ENCODE data around the gene ESRRB.

The ESRRB gene

GRCh38 chr14:76498463-76498935 lies 122.6 kb downstream of the ESRRB start:
- no peak for TF ChIP-seq TAF1 (IDR thresholded peaks at IDR 0.05; ENCODE audit: low read depth)

GRCh38 chr14:76498976-76499375 lies 123.0 kb downstream of the ESRRB start:
- TF ChIP-seq FOXM1 (IDR thresholded peaks at IDR 0.05; ENCODE audit: borderline replicate concordance, low read depth) (no peak), TCF12 (IDR thresholded peaks at IDR 0.05; ENCODE audit: low read depth) (no peak), CREB1 (IDR thresholded peaks at IDR 0.05; ENCODE audit: low read depth) (no peak), RAD21 (IDR thresholded peaks at IDR 0.05; ENCODE audit: low read depth) (no peak), CEBPB (IDR thresholded peaks at IDR 0.05) (no peak), TAF1 (IDR thresholded peaks at IDR 0.05; ENCODE audit: low read depth) (no peak), REST (IDR thresholded peaks at IDR 0.05; ENCODE audit: low read depth) (no peak), EP300 (IDR thresholded peaks at IDR 0.05; ENCODE audit: borderline replicate concordance) (no peak), MAX (IDR thresholded peaks at IDR 0.05) (no peak), TEAD4 (IDR thresholded peaks at IDR 0.05) (no peak), YY1 (IDR thresholded peaks at IDR 0.05; ENCODE audit: low read depth) (no peak)

- TF ChIP-seq REST (IDR thresholded peaks at IDR 0.05; ENCODE audit: low read depth) (no peak), TAF1 (IDR thresholded peaks at IDR 0.05; ENCODE audit: low read depth) (no peak), RAD21 (IDR thresholded peaks at IDR 0.05; ENCODE audit: low read depth) (no peak), YY1 (IDR thresholded peaks at IDR 0.05; ENCODE audit: low read depth) (no peak), USF1 (IDR thresholded peaks at IDR 0.05) (no peak), FOXM1 (IDR thresholded peaks at IDR 0.05; ENCODE audit: borderline replicate concordance, low read depth) (no peak), TEAD4 (IDR thresholded peaks at IDR 0.05) (no peak), MAX (IDR thresholded peaks at IDR 0.05) (no peak), EGR1 (IDR thresholded peaks at IDR 0.05) (no peak), CREB1 (IDR thresholded peaks at IDR 0.05; ENCODE audit: low read depth) (no peak), EP300 (IDR thresholded peaks at IDR 0.05; ENCODE audit: borderline replicate concordance) (no peak), NFIC (IDR thresholded peaks at IDR 0.05) (no peak), TCF12 (IDR thresholded peaks at IDR 0.05; ENCODE audit: low read depth) (no peak), ZBTB7A (IDR thresholded peaks at IDR 0.05; ENCODE audit: low read depth) (no peak), CEBPB (IDR thresholded peaks at IDR 0.05) (no peak)
These were observed 123.5 kb downstream of the ESRRB start for GRCh38 chr14:76499399-76499798.

GRCh38 chr14:76500011-76500410 lies 124.1 kb downstream of the ESRRB start:
- no peak for TF ChIP-seq EP300 (IDR thresholded peaks at IDR 0.05; ENCODE audit: borderline replicate concordance)
- TF ChIP-seq MAX (IDR thresholded peaks at IDR 0.05): no peak
- no peak for TF ChIP-seq CEBPB (IDR thresholded peaks at IDR 0.05)
- no peak for TF ChIP-seq CREB1 (IDR thresholded peaks at IDR 0.05; ENCODE audit: low read depth)

GRCh38 chr14:76500480-76500879 lies 124.5 kb downstream of the ESRRB start:
- TF ChIP-seq EGR1 (IDR thresholded peaks at IDR 0.05) (no peak), TCF12 (IDR thresholded peaks at IDR 0.05; ENCODE audit: low read depth) (no peak), CREB1 (IDR thresholded peaks at IDR 0.05; ENCODE audit: low read depth) (no peak), FOXM1 (IDR thresholded peaks at IDR 0.05; ENCODE audit: borderline replicate concordance, low read depth) (no peak), MAX (IDR thresholded peaks at IDR 0.05) (no peak), TEAD4 (IDR thresholded peaks at IDR 0.05) (no peak), EP300 (IDR thresholded peaks at IDR 0.05; ENCODE audit: borderline replicate concordance) (no peak), ZBTB7A (IDR thresholded peaks at IDR 0.05; ENCODE audit: low read depth) (no peak), TAF1 (IDR thresholded peaks at IDR 0.05; ENCODE audit: low read depth) (no peak), USF1 (IDR thresholded peaks at IDR 0.05) (no peak), CEBPB (IDR thresholded peaks at IDR 0.05) (no peak), REST (IDR thresholded peaks at IDR 0.05; ENCODE audit: low read depth) (no peak)
